Nephron (organoid): ENCODE data around the gene SESN1.

ENCODE experiments used
- H3K27ac Mint-ChIP-seq, 3 experiments: 2 replicates each; pipeline ENCODE4 v1.8.0; 2020; ENCODE audit warnings: mixed read lengths in 3 of 3, mild to moderate bottlenecking in 2 of 3, moderate library complexity in 1 of 3
- H3K27me3 Mint-ChIP-seq: 2 replicates; pipeline ENCODE4 v1.8.0; 2021; ENCODE audit warnings: low read depth, mild to moderate bottlenecking, moderate library complexity, mixed read lengths
- H3K36me3 Mint-ChIP-seq: 2 replicates; pipeline ENCODE4 v1.8.0; 2020; ENCODE audit warnings: low read depth, mixed read lengths
- H3K4me1 Mint-ChIP-seq: 2 replicates; pipeline ENCODE4 v1.8.0; 2020; ENCODE audit warnings: mixed read lengths
- H3K4me3 Mint-ChIP-seq, 3 experiments: 2 replicates each; pipeline ENCODE4 v1.8.0; 2020; ENCODE audit warnings: mild to moderate bottlenecking in 3 of 3, mixed read lengths in 3 of 3, moderate library complexity in 2 of 3
- H3K9me3 Mint-ChIP-seq: 2 replicates; pipeline ENCODE4 v1.8.0; 2020; ENCODE audit warnings: mixed read lengths
- TF ChIP-seq, protein P1 (sequence below), 3 experiments: fragments of 200-600 bp; sonication (generic); IDR thresholded peaks; one replicate each; pipeline ENCODE4 v1.5.0; 2021; ENCODE audit warnings: antibody characterized with exemption in 3 of 3; ENCODE audit not compliant: unreplicated experiment in 3 of 3

The SESN1 gene

DNA sequence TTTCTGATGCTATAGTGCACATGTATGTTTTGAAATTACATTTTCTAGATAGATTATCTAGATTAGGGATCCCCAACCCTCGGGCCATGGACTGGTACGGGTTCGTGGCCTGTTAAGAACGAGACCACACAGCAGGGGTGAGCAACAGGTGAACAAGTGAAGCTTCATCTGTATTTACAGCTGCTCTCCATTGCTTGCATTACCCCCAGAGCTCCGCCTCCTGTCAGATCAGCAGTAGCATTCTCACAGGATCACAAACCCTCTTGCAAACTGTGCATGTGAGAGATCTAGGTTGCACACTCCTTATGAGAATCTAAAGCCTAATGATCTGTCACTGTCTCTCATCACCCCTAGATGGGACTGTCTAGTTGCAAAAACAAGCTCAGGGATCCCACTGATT lies 11.0 kb upstream of the SESN1 start:
- Mint-ChIP-seq H3K27me3 (no peaks in the 10 kb centered on the region), H3K36me3 (peaks cover 28% of the 10 kb centered on the region), H3K27ac (no peak overlapping the region), H3K4me3 (no peak overlapping the region), H3K4me1 (no peaks in the 10 kb centered on the region), H3K9me3 (peaks cover 9% of the 10 kb centered on the region)
- TF ChIP-seq, protein P1, sequence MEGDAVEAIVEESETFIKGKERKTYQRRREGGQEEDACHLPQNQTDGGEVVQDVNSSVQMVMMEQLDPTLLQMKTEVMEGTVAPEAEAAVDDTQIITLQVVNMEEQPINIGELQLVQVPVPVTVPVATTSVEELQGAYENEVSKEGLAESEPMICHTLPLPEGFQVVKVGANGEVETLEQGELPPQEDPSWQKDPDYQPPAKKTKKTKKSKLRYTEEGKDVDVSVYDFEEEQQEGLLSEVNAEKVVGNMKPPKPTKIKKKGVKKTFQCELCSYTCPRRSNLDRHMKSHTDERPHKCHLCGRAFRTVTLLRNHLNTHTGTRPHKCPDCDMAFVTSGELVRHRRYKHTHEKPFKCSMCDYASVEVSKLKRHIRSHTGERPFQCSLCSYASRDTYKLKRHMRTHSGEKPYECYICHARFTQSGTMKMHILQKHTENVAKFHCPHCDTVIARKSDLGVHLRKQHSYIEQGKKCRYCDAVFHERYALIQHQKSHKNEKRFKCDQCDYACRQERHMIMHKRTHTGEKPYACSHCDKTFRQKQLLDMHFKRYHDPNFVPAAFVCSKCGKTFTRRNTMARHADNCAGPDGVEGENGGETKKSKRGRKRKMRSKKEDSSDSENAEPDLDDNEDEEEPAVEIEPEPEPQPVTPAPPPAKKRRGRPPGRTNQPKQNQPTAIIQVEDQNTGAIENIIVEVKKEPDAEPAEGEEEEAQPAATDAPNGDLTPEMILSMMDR (IDR thresholded peaks at IDR 0.05; ENCODE audit: unreplicated experiment in 3 of 3): no peak

DNA sequence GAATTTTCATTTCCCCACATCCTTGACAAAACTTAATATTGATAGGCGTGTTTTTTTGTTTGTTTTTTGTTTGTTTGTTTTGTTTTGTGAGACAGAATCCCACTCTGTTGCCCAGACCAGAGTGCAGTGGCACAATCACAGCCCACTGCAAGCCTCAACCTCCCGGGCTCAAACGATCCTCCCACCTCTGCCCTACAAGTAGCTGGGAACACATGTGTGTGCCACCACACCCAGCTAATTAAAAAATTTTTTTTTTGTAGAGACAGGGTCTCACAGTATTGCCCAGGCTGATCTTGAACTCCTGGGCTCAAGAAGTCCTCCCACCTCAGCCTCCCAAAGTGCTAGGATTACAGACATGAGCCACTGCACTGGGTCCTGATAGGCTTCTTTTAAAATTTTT lies 9.9 kb upstream of the SESN1 start:
- peaks cover 21% of the 10 kb centered on the region for H3K36me3 Mint-ChIP-seq
- TF ChIP-seq, protein P1 (IDR thresholded peaks at IDR 0.05; ENCODE audit: unreplicated experiment in 3 of 3): no peak
- H3K9me3 Mint-ChIP-seq: no peaks in the 10 kb centered on the region
- H3K27ac Mint-ChIP-seq: no peak overlapping the region
- no peaks in the 10 kb centered on the region for H3K4me1 Mint-ChIP-seq
- H3K27me3 Mint-ChIP-seq: no peaks in the 10 kb centered on the region
- H3K4me3 Mint-ChIP-seq: no peak overlapping the region

DNA sequence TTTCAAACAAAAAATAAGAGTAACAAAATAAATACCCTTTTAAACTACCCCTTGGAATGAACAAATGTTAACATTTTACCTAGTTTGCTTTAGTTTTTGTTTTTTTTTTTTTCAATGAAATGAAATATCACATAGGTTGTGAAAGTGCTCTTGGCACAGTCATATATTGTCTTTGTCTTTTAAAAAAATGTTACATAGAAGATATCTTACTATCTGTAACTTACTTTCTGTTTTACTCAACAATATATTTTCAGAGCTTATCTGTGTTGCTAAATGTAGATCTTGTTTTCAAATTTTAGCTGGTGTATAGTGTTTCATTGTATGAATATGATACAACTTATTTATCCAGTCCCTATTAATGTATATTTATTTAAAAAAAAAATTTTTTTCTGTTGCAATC lies 9.3 kb upstream of the SESN1 start:
- Mint-ChIP-seq H3K27me3 (no peaks in the 10 kb centered on the region), H3K4me1 (no peaks in the 10 kb centered on the region), H3K4me3 (no peak overlapping the region), H3K9me3 (no peaks in the 10 kb centered on the region), H3K36me3 (peaks cover 25% of the 10 kb centered on the region), H3K27ac (no peak overlapping the region)
- TF ChIP-seq, protein P1 (IDR thresholded peaks at IDR 0.05; ENCODE audit: unreplicated experiment in 3 of 3): no peak

DNA sequence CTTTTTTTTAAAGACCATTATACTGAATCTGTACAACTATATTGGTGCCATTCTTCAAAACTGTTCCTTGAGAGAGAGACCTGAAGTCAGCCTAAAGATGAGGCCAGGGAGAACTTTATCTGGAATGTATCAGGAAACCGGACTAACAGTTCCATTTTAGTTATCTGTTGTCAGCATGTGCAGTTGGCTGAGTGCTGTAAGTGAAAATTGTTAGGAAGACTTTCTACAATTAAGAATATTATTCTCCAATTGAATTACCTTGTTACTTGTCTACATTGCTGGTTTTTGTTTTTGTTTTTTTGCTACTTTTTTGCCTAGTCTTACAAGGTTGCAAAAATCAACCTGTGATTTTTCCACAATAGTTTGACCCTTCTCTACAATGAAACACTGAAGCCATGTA lies 8.1 kb upstream of the SESN1 start:
- Mint-ChIP-seq H3K36me3 (peaks cover 29% of the 10 kb centered on the region), H3K27ac (no peak overlapping the region), H3K4me1 (peaks cover 1% of the 10 kb centered on the region), H3K27me3 (no peaks in the 10 kb centered on the region), H3K4me3 (no peak overlapping the region), H3K9me3 (no peaks in the 10 kb centered on the region)
- TF ChIP-seq, protein P1 (IDR thresholded peaks at IDR 0.05; ENCODE audit: unreplicated experiment in 3 of 3): no peak

DNA sequence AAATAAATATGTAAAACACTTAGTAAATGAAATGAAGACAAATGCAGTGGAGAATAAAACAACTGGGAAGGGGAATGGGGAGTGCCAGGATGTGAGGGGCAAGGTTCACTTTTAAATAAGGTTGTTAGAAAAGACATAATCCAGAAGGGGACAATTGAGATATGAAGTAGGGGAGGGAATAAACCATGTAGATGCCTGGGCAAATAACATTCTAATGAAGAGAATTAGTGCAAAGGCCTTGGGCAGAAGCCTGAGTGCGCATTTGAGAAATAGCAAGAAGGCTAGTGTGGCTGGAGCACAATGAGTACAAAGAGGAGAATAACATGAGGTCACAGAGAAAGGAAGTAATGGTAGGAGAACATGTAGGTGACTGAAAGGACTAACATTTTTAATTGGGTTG lies 3.0 kb upstream of the SESN1 start:
- Mint-ChIP-seq H3K4me3 (peak overlapping the region in 1 of 3 experiments; percentile 19), H3K4me1 (peaks cover 32% of the 10 kb centered on the region), H3K27me3 (no peaks in the 10 kb centered on the region), H3K27ac (peak overlapping the region in 1 of 3 experiments; percentile 4), H3K9me3 (no peaks in the 10 kb centered on the region), H3K36me3 (peaks cover 24% of the 10 kb centered on the region)
- TF ChIP-seq, protein P1 (IDR thresholded peaks at IDR 0.05; ENCODE audit: unreplicated experiment in 3 of 3): no peak

DNA sequence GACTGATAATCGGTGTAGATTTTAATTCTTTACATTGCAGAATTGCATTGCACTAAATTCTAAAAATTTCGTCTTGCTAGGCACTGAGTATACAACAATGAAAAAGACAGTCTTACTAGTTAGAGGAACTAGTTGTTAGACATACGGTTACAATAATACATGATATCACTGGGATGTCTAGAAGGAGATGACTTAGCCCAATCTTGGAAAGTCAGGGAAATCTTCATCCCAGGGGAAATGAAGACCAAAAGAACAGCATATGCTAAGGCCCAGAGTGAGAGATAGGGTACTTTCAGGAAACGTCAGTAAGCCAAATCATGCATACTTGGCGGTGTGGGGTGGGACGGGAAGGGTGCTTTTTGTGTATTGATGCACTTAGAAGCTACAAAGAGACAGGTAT lies 1.6 kb upstream of the SESN1 start:
- H3K27me3 Mint-ChIP-seq: no peaks in the 10 kb centered on the region
- peaks cover 46% of the 10 kb centered on the region for H3K4me1 Mint-ChIP-seq
- H3K9me3 Mint-ChIP-seq: no peaks in the 10 kb centered on the region
- peak overlapping the region; percentile 100 for H3K27ac Mint-ChIP-seq
- peaks cover 19% of the 10 kb centered on the region for H3K36me3 Mint-ChIP-seq
- peak overlapping the region; percentile 93 to 97 (median 95) for H3K4me3 Mint-ChIP-seq
- TF ChIP-seq, protein P1 (IDR thresholded peaks at IDR 0.05; ENCODE audit: unreplicated experiment in 3 of 3): no peak
